Measurements from ENCODE around the gene CEP57L1.

GRCh38 chr6:109069746-109070145 is 25.6 kb upstream of the CEP57L1 start:
- TF ChIP-seq CTCF (conservative IDR thresholded peaks at IDR 0.05; ENCODE audit: low read depth in 2 of 2) (no peak), POLR2AphosphoS5 (IDR thresholded peaks at IDR 0.05; ENCODE audit: low read depth) (no peak), EZH2phosphoT487 (IDR thresholded peaks at IDR 0.05; ENCODE audit: unreplicated experiment) (no peak), EZH2 (IDR thresholded peaks at IDR 0.05; ENCODE audit: low read depth, unreplicated experiment) (no peak), CREB1 (CRISPR knock-in tag; IDR thresholded peaks at IDR 0.05; ENCODE audit: low read depth) (no peak), REST (IDR thresholded peaks at IDR 0.05; ENCODE audit: unreplicated experiment) (no peak), ZNF114 (CRISPR knock-in tag; IDR thresholded peaks at IDR 0.05) (no peak)

Measured in GM23338 (cell line).